ENCODE data around the gene LRPAP1.

LRPAP1 gene

GRCh38 chr4:3531318-3531878 is 824 bp downstream of the LRPAP1 start:
- no peak for DNase-seq

DNA sequence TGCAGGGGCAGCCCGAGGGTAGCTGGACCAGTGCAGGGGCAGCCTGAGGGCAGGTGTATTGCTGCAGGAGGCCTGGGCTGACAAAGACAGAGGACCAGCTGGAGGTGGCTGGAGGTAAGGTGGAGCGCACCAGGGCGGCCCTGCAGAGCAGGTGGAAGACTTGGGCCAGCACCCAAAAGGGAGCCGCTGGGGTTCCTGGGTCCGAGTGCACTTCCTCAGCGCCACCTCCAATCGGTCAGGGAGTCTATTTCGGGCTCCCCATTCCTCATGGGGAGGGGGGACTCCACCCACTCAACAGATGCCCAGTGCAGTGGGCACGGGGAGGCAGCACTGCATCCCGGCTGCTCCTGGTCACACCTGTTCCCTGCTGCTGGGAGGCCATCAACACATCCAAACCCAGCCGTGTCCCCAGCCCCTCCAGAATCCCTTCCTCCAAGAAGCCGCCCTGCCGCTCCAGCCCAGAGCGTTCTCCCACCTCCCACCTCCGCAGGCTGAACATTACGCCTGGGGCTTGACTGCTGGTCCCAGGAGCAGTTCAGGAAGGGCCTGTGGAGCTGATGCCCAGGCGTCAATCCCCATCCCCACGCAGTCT is 1.5 kb downstream of the LRPAP1 start:
- DNase-seq: no peak

- no peak for DNase-seq
Observed at GRCh38 chr4:3530051-3530450, 2.2 kb downstream of the LRPAP1 start.

DNA sequence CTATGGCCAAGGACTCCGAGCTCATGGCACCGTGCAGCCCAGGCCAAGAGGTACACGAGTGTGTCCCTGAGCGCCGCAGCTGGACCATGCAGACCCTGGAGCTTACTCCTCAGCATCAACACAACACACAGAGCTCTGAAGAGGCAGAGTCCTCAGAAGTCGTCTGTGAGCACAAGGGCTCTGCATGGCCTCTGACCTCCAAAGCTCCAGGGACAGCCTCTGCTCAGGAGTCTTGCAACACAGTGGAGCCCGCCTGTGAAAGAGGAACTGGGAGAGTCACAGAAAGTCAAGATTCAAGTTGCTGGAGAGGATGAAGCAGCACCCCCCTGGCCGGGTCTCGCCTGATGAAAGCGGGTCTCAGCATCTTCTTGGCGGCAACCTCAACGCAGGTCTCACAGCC is 2.9 kb downstream of the LRPAP1 start:
- DNase-seq: no peak

DNA sequence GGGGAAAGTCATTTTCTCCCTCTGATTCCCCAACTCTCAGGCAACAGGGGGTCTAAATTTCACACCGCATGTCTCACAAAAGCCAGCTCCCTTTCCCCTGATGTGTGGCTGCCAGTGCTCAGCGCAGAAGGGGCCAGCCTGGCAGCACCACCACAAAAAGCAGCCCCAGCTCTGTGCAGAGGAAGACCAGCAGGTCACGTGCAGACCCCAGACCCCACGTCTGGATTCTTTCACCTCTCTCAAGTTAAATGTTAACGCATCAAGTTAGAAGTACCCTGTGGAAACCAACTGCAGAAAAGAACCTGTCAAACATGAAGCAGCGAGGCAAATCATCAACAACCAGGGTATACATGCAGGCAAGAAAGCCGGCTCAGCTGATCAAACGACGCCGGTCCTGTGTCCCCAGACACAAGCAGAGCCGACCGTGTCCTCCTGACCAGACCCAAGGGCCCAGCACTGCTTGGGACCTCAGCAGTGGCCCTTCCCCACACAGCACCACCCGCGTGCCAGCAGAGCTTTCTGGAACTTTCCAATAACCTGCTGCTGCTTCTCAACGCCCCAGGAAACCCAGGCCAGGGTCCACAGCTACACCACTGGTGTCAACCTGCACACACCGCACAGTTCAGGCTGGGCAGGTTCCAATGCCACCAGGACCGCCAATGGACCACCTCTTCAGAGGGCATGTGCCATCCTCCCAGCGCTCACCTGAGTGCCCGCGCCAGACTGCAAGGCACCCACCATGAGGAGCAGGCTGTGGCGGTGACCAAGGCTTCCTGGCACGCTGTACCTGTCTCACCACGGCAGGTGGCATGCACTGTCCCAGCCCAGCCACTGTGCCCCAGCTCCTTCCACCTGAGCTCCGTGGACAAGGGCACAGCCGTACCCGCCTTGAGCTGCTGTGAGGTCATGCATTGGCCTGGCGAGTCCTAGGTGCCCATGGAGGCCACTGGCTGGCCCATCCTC is 4.0 kb downstream of the LRPAP1 start:
- no peak for DNase-seq

- DNase-seq: no peak
Observed at GRCh38 chr4:3527101-3527913, 4.9 kb downstream of the LRPAP1 start.

GRCh38 chr4:3526456-3526855 is 5.8 kb downstream of the LRPAP1 start:
- DNase-seq: no peak

GRCh38 chr4:3525532-3526430 is 6.4 kb downstream of the LRPAP1 start:
- no peak for DNase-seq

DNA sequence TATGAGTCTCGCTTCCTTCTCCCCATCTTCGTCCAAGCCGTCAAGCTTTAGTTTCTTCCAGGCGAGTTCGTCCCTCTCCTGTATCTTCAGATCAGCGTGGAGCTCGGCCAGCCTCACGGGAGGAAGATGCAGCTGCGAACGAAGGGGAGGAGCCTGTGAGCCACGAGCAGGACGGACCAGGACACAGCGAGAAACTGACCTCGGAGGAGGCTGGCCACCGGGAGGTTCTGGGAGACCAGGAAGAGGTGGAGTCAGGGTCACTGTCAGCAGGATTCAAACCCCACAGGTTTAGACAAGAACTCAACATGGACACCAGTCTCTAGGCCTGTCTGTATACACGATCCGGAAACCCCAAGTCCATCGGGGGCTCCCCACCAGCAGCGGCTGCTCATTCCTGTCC is 7.3 kb downstream of the LRPAP1 start:
- no peak for DNase-seq

DNA sequence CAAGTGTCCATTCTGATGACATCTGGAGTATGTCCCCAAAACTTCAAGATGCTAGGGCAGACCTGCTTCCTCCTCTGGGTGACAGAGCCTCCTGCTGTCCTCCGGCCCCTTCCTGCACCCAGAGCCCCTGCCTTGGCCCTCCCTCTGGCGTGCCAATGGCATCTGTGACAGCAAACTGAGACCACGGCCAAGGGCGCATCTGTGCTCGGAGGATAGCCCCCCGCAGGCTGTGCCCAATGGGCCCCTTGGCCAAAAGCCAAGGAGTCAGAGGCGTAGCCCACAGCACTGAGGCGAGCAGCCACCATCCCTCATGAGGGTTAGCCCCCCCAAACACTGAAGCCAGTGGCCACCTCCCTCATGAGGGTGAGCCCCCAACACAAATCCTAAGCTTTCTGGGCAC is 7.9 kb downstream of the LRPAP1 start:
- DNase-seq: no peak

GRCh38 chr4:3523628-3524221 is 8.5 kb downstream of the LRPAP1 start:
- DNase-seq: no peak

DNA sequence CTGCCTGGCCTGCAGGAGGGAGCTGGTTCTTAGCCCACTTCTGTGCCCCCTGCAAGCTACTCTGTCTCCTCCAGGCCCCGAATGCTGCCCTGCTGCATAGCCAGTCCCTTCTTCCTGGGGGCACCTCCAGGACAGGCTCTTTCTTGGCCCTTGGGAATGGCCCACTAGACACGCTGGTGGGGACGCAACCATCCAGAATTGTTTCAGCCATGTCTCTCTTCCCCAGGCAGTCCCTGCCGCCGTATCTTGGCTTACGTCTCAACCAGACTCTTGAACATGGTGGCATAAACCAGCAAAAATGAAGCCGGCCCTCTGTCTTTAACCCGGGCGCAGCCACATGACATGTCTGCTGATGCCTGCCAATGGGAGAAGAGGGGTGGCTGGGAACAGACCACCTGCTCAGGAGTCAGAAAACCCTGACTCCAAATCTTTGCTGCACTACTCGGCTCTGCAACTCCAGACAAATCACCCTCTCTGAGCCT is 9.0 kb downstream of the LRPAP1 start:
- DNase-seq: no peak

DNA sequence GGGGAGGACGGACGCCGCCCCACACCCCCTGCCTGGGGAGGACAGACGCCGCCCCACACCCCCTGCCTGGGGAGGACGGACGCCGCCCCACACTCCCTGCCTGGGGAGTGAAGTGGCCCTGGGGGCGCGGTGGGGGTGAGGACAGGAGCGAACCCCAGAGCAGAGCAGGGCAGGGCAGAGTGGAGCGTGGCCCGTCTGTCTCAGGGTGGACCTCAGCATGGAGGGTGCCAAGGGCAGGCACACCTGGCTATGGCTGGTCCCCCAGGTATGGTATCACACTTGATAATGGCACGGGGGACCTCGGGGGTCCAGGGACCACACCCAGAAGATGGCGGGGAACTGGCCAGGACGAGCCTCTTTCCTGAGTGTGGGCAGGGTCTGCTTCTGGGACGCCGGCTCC is 9.6 kb downstream of the LRPAP1 start:
- no peak for DNase-seq

DNA sequence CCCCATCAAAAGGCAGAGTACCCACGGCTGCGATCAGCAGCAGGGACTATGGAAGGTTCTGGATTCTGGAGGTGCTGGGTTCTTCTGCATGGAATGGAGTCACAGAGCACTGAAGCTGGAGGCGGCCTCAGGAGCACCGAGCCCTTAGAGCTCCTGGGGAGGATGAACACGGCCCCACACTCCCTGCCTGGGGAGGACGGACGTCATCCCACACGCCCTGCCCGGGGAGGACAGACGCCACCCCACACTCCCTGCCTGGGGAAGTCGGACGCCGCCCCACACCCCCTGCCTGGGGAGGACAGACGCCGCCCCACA is 9.9 kb downstream of the LRPAP1 start:
- no peak for DNase-seq

- DNase-seq: no peak
Observed at GRCh38 chr4:3521621-3522325, 10.4 kb downstream of the LRPAP1 start.

DNA sequence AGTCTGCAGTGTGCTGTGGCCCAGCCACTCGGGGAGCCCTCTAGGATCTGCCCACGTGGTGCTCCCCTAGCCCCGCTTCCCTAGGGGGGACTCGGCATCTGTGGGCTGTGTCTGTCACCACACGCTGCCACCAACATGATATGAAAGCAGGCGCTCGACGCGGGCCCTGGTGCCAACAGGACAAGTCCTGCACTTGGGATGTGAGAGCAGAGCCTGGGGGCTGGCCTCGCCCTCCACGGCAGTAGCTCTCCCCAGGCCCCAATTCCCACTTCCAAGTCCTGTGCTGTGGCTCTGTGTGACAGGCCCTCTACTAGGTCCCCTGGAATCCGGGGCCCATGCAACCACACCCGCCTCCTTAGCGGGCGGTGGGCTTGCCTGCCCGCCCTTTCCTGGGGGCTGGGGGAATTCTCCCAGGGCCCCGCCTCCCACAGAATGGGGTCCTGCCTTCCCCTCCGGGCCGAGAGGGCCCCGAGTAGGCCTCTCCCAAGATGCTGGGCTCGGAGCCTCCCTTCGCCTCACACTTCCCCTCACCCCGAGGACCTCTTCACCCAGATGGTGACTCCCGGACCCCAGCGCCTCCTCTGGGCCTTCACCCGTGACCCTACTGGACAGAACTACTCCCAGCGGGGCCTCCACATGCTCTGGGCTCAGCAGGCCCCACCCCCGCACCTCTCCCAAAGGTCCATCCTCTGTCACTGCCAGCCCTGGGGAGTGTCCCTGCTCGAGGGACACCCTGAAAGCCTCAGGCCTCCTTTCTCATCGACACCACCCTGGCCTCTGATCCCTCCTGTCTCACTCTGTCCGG is 11.2 kb downstream of the LRPAP1 start:
- DNase-seq: no peak

- DNase-seq: no peak
Observed at GRCh38 chr4:3520276-3520675, 11.9 kb downstream of the LRPAP1 start.

- DNase-seq: no peak
Observed at GRCh38 chr4:3519468-3520264, 12.6 kb downstream of the LRPAP1 start.

- no peak for DNase-seq
Observed at GRCh38 chr4:3518941-3519340, 13.3 kb downstream of the LRPAP1 start.
